HG02870 (cell line): ENCODE measurements around the gene PEAR1.

Experiments used
- ATAC-seq: cut with Tn5 transposase; IDR thresholded peaks from one replicate; pipeline ENCODE4 v1.9.1; 2021; ENCODE audit warnings: mild to moderate bottlenecking, moderate library complexity; ENCODE audit not compliant: unreplicated experiment

PEAR1 gene

DNA sequence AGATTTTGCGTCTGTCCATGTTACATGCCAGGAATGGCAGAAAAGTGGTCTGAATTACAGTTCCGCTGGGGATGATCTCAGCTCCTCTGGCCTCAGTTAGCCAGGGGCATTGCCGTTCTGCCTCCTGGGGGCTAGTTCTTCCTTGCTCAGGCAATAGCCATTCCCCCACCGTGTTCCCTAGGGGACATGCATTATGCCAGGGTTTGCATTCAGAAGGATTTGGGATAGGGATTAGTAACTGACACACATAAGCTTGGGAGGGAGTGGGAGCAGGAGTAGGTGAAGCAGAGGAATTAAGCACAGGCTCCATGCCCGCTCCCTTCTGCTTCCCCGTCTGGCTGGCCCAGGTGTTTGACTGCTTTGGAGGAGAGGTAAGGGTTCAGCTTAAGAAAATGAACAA is 39.6 kb downstream of the PEAR1 start:
- no peak for ATAC-seq

DNA sequence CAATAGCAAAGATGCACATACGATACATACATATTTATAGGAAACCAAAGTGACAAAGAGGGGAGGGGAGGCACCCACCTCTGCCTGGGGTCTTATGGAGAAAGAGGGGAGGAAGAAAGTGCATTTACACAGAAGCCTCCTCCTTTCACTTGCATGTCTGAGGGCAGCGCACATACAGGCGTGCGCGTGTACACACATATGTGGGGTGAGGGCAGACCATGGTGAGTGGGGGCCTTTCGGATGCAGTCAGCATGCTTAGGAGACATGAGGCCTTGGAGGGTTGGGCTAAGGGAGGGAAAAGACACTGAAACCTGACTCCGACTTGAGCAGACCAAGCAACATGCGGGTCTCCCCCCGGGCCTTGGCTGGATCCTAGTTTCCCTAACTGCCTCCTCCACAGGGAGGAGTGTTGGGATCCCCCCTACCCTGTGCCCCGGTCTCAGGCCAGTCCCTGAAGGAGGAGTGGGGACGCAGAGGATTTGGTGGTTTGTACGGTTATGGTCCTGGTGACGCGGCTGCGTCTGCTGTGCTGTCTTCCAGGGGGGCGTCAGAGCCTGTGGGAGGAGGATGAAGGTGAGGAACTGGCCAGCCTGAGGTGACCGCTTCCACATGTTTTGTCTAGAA is 42.1 kb downstream of the PEAR1 start:
- no peak for ATAC-seq

- no peak for ATAC-seq
Measured at GRCh38 chr1:156936191-156936590, 42.7 kb downstream of the PEAR1 start.

DNA sequence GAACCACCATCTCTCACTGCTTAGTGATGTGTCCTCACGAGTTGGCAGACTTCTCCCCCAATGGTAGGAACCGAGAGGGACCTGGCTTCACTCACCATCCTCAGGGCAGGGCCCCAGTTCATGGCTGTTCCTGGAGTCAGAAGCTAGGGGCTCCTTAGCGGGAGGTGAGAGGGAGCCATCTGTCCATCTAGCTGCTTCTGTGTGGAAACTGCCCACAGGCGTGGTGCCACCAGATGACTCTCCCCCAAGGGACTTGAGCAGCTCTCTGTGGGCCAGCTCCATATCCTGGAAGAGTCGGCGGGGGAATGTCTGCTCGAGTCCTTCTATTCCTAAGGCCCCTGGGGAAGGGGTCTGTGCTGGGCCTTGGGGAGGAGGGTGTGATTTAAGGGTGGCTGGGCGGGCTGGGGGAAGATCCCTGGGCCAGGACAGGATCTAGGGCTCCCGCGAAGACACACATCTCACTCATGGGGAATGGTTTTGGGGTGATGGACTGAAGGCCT is 43.3 kb downstream of the PEAR1 start:
- no peak for ATAC-seq

GRCh38 chr1:156937883-156938282 is 44.4 kb downstream of the PEAR1 start:
- no peak for ATAC-seq

DNA sequence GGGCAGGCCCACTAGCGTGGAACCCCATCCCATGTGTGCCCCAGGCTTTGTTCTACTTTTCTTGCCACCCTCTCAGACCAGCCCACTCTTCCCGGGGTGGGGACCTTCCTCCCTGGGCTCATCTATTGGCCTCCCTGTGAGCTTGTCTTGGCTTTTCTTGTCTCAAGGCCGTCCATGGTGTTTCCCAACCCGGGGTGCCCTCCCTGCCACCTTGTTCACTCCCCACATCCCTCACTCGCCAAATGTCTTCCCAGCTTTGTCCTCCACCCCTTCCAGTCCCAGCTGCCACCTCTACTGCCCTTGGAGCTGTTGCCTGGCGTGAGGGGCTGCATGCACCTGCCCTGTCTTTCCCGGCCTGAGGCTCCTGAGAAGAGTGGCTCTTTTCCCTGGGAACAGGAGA is 45.3 kb downstream of the PEAR1 start:
- no peak for ATAC-seq

DNA sequence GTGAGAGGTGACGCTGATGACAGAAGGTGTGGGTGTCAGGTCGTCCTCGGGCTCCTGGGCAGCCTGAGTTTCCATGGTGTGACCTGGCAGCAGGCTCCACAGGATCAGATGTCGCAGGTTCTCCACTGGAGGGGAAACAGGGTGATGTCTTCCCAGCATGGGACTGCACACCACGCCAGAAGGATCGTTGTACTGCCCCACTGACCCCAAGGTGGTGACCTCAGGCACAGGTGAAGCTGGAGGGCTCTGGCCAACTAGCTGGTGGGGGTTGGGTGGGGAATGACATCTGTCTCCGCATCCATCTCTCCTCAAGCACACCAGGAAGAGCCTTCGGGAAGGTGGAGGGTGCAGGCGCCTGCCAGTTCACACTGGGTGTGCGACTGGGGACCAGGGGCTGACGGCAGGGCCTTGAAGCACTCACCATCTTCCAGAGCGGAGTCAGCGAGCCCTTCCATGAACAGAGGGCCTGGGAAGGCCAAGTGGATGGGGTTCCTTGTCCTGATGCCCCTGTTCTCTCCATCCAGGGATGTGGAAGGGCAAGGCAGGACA is 46.3 kb downstream of the PEAR1 start:
- no peak for ATAC-seq

DNA sequence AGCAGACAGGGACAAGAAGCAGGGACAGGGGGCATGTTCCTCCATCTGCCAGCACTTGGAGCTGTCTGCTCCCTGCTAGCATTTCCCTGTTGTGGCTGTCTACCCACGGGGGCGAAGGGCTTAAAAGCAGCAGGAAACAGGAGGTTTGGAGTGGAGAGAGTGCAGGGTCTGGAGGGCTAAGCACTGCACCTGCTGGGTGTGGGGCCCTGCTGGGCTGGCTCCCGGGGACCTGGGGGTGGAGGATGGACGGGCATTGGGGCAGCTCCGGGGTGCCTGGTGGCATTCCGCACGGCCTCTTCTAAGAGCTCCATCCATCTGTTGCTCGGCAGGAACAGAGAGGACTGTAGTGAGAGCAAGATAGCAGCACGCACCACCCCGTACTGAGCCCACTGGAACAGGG is 48.2 kb downstream of the PEAR1 start:
- no peak for ATAC-seq

DNA sequence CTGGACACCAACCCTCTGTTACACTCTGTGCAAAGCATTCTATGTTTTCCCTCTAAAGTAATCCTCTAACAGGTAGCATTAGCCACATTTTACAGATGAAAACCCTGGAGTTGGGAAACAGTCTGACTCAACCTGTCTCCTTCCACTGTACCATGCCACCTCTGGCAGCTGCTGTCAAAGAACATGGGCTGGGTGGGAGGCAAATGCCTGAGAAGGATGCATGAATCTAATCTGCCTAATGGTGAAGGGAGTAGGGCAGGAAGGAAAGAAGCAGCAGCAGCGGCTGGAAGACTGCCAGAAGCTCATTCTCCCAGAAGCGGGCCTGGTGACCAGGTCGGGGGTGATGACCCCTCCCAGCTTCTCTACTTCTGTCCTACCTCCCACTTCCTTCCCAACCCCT is 48.7 kb downstream of the PEAR1 start:
- no peak for ATAC-seq

- no peak for ATAC-seq
Measured at GRCh38 chr1:156942576-156942975, 49.1 kb downstream of the PEAR1 start.

DNA sequence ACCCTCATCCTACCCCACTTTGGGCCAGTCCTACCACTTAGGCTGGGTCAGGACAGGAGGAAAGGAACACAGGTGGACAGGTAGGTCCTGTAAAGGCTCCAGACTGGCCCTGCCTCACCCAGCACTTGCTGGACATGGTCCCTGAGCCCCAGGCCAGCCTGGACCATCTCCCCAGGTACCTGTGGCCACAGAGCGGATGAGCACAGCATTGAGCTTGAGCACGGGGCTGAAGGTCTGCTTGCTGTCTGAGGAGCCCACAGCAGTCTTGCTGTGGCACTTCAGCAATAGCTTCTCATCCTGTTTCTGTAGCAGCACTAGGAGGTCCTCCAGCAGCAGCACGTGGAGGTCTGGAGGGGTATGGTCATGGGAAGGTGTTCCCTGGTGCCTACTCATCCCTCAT is 50.2 kb downstream of the PEAR1 start:
- no peak for ATAC-seq

DNA sequence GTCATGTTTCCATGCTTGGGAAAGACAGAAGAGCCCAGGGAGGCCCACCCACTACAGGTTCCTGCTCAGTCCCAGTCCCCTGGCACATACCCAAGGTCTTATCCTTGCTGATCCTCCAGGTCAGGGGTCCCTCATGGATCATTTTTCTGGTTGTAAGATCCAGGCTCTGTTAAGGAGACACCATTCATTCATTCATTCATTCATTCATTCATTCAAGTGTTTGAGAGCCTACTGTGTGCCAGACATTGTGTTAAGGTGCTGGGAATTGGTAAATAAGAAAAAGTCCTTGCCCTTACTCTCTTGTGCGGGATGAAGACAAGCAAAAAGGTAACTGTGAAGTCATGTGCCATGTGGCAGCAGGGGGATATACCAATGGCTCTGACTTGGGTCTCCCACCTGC is 50.8 kb downstream of the PEAR1 start:
- ATAC-seq: no peak

- ATAC-seq: no peak
Measured at GRCh38 chr1:156944848-156945247, 51.3 kb downstream of the PEAR1 start.

GRCh38 chr1:156945881-156946661 is 52.6 kb downstream of the PEAR1 start:
- no peak for ATAC-seq

- ATAC-seq: no peak
Measured at GRCh38 chr1:156947127-156947526, 53.6 kb downstream of the PEAR1 start.

- ATAC-seq: no peak
Measured at GRCh38 chr1:156947818-156948525, 54.5 kb downstream of the PEAR1 start.

GRCh38 chr1:156948708-156949107 is 55.2 kb downstream of the PEAR1 start:
- no peak for ATAC-seq

DNA sequence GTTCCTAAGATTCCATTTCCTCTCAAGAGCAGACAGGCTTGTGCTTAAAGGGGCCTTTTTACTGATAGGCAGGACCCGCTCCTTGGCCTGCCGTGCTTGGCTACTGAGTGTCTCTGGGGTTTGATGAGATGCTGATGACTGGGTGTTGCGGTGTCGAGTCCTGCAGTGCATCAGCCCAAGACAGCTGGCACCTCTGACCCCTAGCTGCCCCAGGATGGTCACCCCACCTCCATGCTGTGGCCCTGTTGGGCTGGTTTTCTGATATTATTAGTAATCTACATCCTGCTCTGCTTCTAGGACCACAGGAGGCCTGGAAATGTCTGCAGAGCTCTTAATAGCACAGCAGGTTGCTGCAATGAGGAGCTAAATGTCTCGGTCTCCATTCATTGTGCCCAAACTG is 55.6 kb downstream of the PEAR1 start:
- ATAC-seq: no peak

GRCh38 chr1:156951371-156951770 is 57.9 kb downstream of the PEAR1 start:
- ATAC-seq: no peak

GRCh38 chr1:156953571-156953970 is 60.1 kb downstream of the PEAR1 start:
- no peak for ATAC-seq

- no peak for ATAC-seq
Measured at GRCh38 chr1:156956333-156956732, 62.8 kb downstream of the PEAR1 start.

DNA sequence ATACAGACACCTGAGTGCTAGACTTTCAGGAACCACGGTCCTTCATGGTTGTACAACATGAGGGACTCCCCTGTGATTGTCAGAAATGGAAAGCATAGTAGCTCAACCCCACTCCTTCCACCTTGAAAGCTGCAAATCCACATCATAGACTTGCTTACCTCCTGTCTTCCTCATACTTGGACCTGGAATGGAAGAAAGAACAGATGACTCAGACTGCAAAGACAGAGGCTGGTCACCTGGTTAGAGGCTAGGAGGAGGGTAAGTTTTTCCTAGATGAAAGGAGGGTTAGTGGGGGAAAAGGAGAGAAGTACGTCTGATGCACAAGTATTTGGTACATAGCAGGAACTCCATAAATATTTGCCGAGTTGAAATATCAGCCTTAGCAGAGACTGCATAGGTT is 64.1 kb downstream of the PEAR1 start:
- ATAC-seq: no peak
